Gastrocnemius medialis (tissue), 4 donors: ENCODE results near the gene LRRK1. TPM values are rescaled to one million over a fixed set of nuclear protein-coding genes. Genes with fewer than 3 reads are reported as not detected.

ENCODE experiments used
- ATAC-seq, 2 donors: fragments of 150-250 bp; one replicate each; pipeline ENCODE4 v1.9.1; 2016
- DNase-seq, 2 donors: peaks; one replicate each; pipeline ENCODE4 v3.0.0-alpha.2; 2019
- H3K27ac ChIP-seq, 4 donors: fragments of 200-600 bp; sonication (generic); 1 replicate in 1 of 4; 2 replicates in 3 of 4; pipeline ENCODE4 v1.5.1; 2016 to 2018; ENCODE audit warnings: mild to moderate bottlenecking in 2 of 4, moderate library complexity in 1 of 4
- H3K27me3 ChIP-seq, 3 donors: fragments of 200-600 bp; sonication (generic) in 2 of 3; 1 replicate in 1 of 3; 2 replicates in 2 of 3; pipeline versions ENCODE4 v1.5.1 to v1.6.0; 2016 to 2019; ENCODE audit warnings: mild to moderate bottlenecking in 1 of 3, moderate library complexity in 1 of 3
- H3K36me3 ChIP-seq, 2 donors: fragments of 200-600 bp; sonication (generic) in 1 of 2; one replicate each; pipeline ENCODE4 v1.5.1; 2017 to 2018
- H3K4me1 ChIP-seq, 2 donors: fragments of 200-600 bp; sonication (generic) in 1 of 2; one replicate each; pipeline ENCODE4 v1.5.1; 2016 to 2017; ENCODE audit warnings: mild to moderate bottlenecking in 2 of 2
- H3K4me3 ChIP-seq, 4 donors: fragments of 200-600 bp; sonication (generic) in 3 of 4; 1 replicate in 1 of 4; 2 replicates in 3 of 4; pipeline ENCODE4 v1.5.1; 2016 to 2019; ENCODE audit warnings: mild to moderate bottlenecking in 2 of 4
- H3K9me3 ChIP-seq, 3 donors: fragments of 200-600 bp; sonication (generic) in 2 of 3; 1 replicate in 1 of 3; 2 replicates in 2 of 3; pipeline ENCODE4 v1.5.1; 2016 to 2019
- POLR2A ChIP-seq, 2 donors: fragments of 450-650 bp; IDR thresholded peaks; one replicate each; pipeline ENCODE4 v1.6.1; 2017; ENCODE audit warnings: antibody characterized with exemption in 2 of 2, mild to moderate bottlenecking in 2 of 2, moderate library complexity in 2 of 2
- in situ Hi-C, 4 donors: fragments of 200-750 bp; cut with MboI; loops; one replicate each; pipeline versions ENCODE4 v1.15.0 to v1.8.0; 2017; ENCODE audit warnings: low sequenced_read_pairs in 4 of 4
- intact Hi-C: fragments of 100-400 bp; cut with DNase I; formaldehyde crosslinking; loops from one replicate; pipeline ENCODE4 v1.15.1; 2023; ENCODE audit warnings: low total_unique reads
- total RNA-seq, 4 donors: library from RNA; depleted of rRNA; stranded (reverse); fragments of >200 nt; gene quantifications; one replicate each; pipeline versions ENCODE4 v1.1.0 to v1.2.3, GENCODE V29; 2016
- TF ChIP-seq, protein P1 (sequence below), 5 experiments: fragments of 450-650 bp in 3 of 5; fragments of 200-600 bp in 2 of 5; sonication (generic) in 2 of 5; IDR thresholded peaks in 4 of 5; conservative IDR thresholded peaks in 1 of 5; 1 replicate in 4 of 5; 2 replicates in 1 of 5; pipeline ENCODE4 v1.5.1; 2016 to 2019; ENCODE audit warnings: antibody characterized with exemption in 5 of 5, mild to moderate bottlenecking in 3 of 5, moderate library complexity in 3 of 5

Gene LRRK1
- total RNA-seq, 4 donors from 2014 or later: 0.87 to 5.6 (median 1.7) TPM

DNA sequence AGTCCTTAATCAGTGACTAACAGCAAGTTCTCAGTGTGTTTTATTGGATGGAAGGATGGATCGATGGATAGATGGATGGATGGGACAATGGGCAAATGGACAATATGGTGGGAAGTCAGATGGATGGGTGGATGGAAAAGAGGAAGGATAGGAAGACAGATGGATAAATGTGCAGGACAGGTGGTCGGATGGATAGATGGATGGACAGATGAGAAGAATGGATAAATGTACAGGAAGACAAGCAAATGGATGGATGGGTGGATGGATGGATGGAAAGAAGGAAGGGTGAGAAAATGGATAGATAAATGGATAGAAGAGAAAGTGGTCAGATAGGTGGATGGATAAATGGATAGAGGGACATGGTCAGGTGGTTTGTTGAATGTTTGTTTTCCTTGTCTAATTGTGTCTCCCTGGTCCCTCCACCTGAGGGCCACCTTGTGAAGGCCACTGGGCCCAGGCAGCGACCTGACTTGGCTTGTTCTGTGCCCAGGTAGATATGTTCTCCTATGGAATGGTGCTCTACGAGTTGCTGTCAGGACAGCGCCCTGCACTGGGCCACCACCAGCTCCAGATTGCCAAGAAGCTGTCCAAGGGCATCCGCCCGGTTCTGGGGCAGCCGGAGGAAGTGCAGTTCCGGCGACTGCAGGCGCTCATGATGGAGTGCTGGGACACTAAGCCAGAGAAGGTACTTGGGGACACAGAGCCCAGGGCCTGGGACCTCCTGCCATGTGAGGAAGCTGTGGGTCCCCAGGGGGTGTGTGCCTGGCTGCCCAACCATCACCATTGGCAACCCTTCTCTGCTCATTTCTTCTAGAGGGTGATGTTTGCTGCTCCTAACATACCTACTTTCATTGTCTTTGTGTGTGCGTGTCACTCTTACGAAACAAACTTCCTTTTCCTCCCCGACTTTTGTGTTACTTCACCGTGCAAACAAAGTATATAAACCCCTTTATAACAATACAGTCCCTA is 137.5 kb downstream of the LRRK1 start:
- Histone ChIP-seq H3K27ac (no peak overlapping the region), H3K4me3 (no peak overlapping the region), H3K36me3 (no peaks in the 10 kb centered on the region), H3K4me1 (no peaks in the 10 kb centered on the region), H3K9me3 (no peaks in the 10 kb centered on the region), H3K27me3 (no peaks in the 10 kb centered on the region)
- in situ Hi-C loops (no loop called here), intact Hi-C loops (no loop called here)
- no peak for DNase-seq
- TF ChIP-seq, protein P1, sequence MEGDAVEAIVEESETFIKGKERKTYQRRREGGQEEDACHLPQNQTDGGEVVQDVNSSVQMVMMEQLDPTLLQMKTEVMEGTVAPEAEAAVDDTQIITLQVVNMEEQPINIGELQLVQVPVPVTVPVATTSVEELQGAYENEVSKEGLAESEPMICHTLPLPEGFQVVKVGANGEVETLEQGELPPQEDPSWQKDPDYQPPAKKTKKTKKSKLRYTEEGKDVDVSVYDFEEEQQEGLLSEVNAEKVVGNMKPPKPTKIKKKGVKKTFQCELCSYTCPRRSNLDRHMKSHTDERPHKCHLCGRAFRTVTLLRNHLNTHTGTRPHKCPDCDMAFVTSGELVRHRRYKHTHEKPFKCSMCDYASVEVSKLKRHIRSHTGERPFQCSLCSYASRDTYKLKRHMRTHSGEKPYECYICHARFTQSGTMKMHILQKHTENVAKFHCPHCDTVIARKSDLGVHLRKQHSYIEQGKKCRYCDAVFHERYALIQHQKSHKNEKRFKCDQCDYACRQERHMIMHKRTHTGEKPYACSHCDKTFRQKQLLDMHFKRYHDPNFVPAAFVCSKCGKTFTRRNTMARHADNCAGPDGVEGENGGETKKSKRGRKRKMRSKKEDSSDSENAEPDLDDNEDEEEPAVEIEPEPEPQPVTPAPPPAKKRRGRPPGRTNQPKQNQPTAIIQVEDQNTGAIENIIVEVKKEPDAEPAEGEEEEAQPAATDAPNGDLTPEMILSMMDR (IDR thresholded peaks at IDR 0.05 in 4 of 5, conservative IDR thresholded peaks at IDR 0.05 in 1 of 5): no peak
- no peak for TF ChIP-seq POLR2A (IDR thresholded peaks at IDR 0.05)
- no peak for ATAC-seq

DNA sequence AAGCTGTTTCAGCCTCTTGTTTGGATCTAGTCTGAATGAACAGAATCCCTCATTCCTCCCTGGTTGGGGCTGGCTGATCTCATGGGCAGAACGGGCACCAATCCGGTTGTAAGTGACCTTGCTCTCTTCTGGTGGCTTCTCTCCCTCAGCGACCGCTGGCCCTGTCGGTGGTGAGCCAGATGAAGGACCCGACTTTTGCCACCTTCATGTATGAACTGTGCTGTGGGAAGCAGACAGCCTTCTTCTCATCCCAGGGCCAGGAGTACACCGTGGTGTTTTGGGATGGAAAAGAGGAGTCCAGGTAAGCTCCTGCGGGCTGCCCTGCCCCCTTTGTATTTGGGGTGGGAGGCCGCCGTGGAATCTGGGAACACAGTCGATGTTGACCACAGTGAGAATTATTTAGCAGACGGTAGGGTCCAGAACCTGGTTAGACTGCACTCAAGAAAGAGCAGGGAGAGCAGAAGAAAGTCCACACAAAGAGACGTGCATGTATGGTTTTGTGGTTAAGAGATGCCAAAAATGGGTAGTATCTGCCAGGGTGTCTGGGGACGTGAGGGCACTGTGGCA is 138.8 kb downstream of the LRRK1 start:
- intact Hi-C loops: no loop called here

DNA sequence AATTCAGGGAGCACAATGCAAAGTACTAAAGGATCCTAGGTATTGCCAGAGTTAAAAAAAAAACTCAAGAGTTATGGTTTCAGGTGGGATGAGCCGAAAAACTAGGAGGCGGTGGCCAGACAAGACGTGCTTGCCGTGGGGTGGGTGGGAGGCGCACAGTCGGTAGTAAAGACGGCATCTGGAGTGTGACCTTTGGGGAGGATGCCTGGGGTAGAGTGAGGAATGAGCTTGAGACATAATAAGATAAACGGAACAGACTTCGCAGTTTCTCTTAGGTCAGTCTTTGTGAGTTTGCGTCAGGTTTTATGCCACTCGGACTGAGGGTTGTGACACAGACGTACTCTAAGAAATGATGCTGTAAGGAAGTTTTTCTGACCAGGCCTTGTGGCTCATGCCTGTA is 139.6 kb downstream of the LRRK1 start:
- no peaks in the 10 kb centered on the region for H3K36me3 ChIP-seq
- in situ Hi-C loops: no loop called here
- H3K9me3 ChIP-seq: no peaks in the 10 kb centered on the region
- ATAC-seq (no peak), DNase-seq (no peak)
- no peaks in the 10 kb centered on the region for H3K4me1 ChIP-seq
- no peaks in the 10 kb centered on the region for H3K27me3 ChIP-seq
- H3K4me3 ChIP-seq: no peak overlapping the region
- no peak overlapping the region for H3K27ac ChIP-seq
- TF ChIP-seq POLR2A (IDR thresholded peaks at IDR 0.05): no peak
- TF ChIP-seq, protein P1 (IDR thresholded peaks at IDR 0.05 in 4 of 5, conservative IDR thresholded peaks at IDR 0.05 in 1 of 5): no peak
- intact Hi-C loops: no loop called here

More for the DNA sequence above, 138.8 kb downstream of the LRRK1 start:
- ATAC-seq (no peak), DNase-seq (no peak)
- in situ Hi-C loops: no loop called here
- no peak for TF ChIP-seq POLR2A (IDR thresholded peaks at IDR 0.05)
- TF ChIP-seq, protein P1 (IDR thresholded peaks at IDR 0.05 in 4 of 5, conservative IDR thresholded peaks at IDR 0.05 in 1 of 5): no peak
- Histone ChIP-seq H3K36me3 (no peaks in the 10 kb centered on the region), H3K4me3 (no peak overlapping the region), H3K9me3 (no peaks in the 10 kb centered on the region), H3K27me3 (no peaks in the 10 kb centered on the region), H3K4me1 (no peaks in the 10 kb centered on the region), H3K27ac (no peak overlapping the region)

DNA sequence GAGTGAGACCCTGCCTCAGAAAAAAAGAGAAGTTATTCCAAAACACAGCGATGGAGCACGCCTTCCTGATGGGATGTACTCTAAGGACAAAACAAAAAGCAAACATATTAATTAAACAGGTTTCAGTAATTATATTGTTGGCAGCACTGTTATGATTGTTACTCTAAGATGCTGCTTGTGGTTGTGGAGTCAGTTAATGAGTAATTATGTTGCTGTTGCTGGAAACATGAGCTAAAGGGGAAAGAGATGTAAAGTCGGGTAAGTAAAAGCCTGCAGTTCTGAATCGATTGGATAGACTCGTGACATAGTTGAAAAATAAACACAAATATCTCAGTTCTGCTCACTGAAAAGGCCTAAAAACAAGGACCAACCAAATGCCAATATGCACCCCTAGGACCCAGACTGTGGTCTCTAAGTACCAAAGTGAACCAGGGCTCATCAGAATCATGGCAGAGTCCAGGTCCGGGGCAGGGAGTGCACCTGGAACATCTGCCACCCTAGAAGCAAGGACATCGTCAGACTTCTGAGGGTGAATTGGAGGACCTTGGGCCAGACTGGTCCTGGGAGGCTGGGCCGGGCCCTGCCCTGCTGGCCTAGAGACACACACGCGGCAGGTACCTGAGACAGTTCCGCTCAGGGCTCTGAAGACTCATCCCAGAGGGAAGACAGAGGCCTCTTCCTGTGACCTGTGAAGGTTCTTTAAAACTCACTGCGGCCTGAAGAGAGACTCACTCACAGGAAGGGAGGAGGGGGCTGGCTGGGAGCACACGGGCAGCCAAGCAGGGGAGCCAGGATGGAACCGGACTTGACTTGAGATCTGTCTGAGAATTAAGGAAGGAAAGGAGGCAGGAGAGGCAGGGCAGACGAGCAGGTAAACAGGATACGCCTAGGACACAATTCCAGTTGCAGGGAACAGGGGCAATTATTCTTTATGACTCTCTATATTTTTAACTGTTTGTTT is 140.5 kb downstream of the LRRK1 start:
- in situ Hi-C loops (no loop called here), intact Hi-C loops (no loop called here)
- no peak for TF ChIP-seq POLR2A (IDR thresholded peaks at IDR 0.05)
- no peaks in the 10 kb centered on the region for H3K9me3 ChIP-seq
- no peak overlapping the region for H3K27ac ChIP-seq
- ATAC-seq: no peak
- no peaks in the 10 kb centered on the region for H3K4me1 ChIP-seq
- H3K27me3 ChIP-seq: no peaks in the 10 kb centered on the region
- no peaks in the 10 kb centered on the region for H3K36me3 ChIP-seq
- no peak for DNase-seq
- no peak overlapping the region for H3K4me3 ChIP-seq
